Measurements from ENCODE around the gene KLK7. TPM values are rescaled to one million over a fixed set of nuclear protein-coding genes. Genes with fewer than 3 reads are reported as not detected.

Gene KLK7
- total RNA-seq = not detected in 2 replicates

DNA sequence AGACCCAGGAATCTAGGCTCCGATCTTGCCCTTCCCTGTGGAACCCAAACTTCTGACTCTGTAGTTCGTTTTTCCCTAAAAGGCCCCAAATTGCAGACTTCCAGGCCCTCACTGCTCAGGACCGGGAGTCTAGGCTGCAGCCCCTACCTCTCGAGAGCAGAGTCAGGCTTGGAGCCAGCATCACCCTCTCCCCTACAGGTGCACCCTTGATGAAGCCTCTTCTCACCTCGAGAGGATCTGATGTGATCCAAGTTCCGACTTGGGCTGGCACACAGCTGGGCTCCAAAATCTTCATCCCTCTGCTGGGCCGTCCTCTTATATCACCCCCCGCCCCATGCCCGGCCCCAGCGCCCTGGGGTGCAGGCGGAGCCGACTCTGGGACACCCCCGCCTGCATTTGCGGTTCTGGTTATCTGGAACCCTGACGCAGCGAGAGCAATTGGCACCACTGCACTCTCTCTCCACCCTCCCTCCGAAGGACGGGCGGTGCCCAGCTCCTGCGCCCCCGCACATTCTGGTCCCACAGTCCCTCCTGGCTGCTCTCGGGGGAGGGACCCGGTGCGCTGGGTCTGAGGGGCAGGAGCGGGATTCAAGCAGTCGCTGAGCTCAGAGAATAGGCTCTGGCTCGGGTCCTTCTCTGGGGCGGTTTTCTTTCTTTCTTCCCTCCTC, at the start of gene KLK7:
TSS of gene KLK7 (minus strand) at position 293 of the 668 bp plus-strand sequence. CDS start 1,518 bp downstream, outside the sequence.
- no peak for DNase-seq (ENCODE audit: low read depth)
- TF ChIP-seq, protein P1, sequence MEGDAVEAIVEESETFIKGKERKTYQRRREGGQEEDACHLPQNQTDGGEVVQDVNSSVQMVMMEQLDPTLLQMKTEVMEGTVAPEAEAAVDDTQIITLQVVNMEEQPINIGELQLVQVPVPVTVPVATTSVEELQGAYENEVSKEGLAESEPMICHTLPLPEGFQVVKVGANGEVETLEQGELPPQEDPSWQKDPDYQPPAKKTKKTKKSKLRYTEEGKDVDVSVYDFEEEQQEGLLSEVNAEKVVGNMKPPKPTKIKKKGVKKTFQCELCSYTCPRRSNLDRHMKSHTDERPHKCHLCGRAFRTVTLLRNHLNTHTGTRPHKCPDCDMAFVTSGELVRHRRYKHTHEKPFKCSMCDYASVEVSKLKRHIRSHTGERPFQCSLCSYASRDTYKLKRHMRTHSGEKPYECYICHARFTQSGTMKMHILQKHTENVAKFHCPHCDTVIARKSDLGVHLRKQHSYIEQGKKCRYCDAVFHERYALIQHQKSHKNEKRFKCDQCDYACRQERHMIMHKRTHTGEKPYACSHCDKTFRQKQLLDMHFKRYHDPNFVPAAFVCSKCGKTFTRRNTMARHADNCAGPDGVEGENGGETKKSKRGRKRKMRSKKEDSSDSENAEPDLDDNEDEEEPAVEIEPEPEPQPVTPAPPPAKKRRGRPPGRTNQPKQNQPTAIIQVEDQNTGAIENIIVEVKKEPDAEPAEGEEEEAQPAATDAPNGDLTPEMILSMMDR (IDR thresholded peaks at IDR 0.05; ENCODE audit: insufficient read depth, low read depth, low read length) = no peak
- no peak within 1 kb of the TSS for H3K4me3 ChIP-seq (ENCODE audit: low read depth, low read length)

DNA sequence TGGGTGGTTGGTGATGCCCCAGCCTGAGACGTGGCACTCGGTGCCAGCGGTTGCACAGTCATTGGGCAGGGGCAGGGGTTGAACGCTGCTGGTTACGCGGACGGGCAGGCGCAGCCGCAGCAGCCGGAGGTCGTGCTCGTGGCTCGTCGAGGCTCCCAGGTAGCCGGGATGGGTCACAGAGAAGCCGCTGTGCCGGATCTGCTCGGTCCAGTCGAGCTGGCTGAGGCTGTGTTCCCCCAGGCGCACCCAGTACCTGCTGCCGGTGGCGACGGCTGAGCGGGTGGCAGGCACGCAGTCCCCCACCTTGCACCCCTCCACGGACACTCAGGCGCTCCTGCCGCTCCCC, 48.1 kb upstream of the KLK7 start:
- DNase-seq (ENCODE audit: low read depth) = no peak
- no peak overlapping the region for H3K4me3 ChIP-seq (ENCODE audit: low read depth, low read length)
- TF ChIP-seq, protein P1 (IDR thresholded peaks at IDR 0.05; ENCODE audit: insufficient read depth, low read depth, low read length) = no peak

DNA sequence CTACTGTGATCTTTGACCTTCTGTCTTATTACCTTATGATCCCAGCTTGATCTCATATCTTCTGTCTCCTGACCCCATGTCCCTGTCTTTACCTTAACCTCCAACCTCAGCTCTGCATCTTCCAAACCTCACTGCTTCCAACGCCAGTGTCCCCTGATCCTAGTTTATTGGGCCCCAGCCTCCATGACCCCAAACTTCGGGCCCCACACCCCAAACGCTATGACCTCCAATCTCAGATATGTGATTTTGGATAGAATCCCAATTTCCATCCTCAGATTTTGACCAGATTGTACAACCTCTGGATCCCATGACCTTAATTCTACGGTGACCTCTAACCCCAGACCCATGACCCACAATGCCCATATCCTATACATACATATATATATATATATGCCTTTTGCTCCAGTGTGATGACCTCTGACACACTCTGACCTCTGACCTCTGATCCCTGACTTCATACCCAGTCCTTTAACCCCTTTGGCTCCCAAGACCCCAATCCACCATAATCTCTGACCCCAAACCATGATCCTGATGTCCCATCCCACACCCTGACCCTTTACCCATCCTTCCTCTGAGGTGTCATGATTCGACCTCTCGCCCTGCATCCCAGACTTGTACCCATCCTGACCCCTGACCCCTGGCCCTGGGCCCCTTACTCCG, 47.6 kb upstream of the KLK7 start:
- DNase-seq (ENCODE audit: low read depth) = no peak
- no peak overlapping the region for H3K4me3 ChIP-seq (ENCODE audit: low read depth, low read length)
- TF ChIP-seq, protein P1 (IDR thresholded peaks at IDR 0.05; ENCODE audit: insufficient read depth, low read depth, low read length) = no peak

DNA sequence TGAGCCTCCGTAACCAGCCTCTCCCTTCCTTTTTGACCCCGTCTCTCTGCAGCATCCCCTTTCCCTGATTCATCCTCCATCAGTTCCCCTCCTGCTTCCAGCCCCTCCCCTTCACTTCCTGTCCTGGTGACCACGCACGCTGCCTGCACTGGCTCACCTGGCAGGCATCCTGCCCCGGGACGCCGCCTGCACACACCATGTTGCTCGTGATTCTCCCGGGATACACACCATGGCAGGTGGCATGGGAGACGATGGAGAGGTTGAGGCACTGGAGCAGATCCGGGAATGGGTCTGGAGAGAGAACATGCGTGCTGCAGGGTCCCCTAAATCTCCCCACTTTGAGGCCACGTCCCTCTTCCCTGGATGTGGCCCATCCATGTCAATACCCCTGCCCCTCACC, 46.9 kb upstream of the KLK7 start:
- no peak for DNase-seq (ENCODE audit: low read depth)
- no peak overlapping the region for H3K4me3 ChIP-seq (ENCODE audit: low read depth, low read length)
- TF ChIP-seq, protein P1 (IDR thresholded peaks at IDR 0.05; ENCODE audit: insufficient read depth, low read depth, low read length) = no peak

DNA sequence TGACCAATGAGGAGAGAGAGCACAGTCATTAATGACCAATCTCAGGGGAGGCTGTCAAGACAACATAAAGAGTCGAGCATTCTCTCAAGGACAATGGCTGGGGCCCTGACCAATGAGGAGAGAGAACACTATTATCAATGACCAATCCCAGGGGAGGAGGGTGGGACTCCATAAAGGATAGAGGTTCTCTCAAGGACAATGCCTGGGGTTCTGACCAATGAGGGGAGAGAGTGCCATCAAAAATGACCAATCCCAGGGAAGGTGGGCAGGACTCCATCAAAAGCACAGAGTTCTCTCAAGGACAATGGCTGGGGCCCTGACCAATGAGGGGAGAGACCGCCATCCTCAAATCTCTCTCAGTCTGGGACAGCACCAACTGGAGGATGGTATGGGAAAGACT, 46.0 kb upstream of the KLK7 start:
- no peak for DNase-seq (ENCODE audit: low read depth)

DNA sequence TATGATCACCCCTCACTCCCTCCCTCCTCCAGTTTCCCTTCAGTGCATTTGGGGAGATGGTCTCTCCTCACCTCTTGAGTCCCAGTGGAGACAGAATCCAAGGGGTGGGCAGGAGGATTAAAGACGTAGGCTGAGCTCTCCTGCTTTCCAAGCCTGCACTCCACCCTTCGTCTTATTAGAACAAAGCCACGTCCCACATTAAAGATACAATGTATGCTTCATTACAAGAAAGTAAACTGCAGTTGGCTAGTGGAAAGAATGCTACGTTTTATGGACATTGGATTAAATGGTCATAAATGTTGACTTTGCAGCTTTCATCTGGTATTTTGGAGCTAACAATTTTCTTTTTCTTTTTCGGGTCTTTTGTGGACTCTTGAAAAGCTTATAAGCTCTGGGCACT, 44.2 kb upstream of the KLK7 start:
- DNase-seq (ENCODE audit: low read depth) = no peak
- TF ChIP-seq, protein P1 (IDR thresholded peaks at IDR 0.05; ENCODE audit: insufficient read depth, low read depth, low read length) = no peak
- H3K4me3 ChIP-seq (ENCODE audit: low read depth, low read length) = no peak overlapping the region

More for the DNA sequence above, 46.0 kb upstream of the KLK7 start:
- no peak overlapping the region for H3K4me3 ChIP-seq (ENCODE audit: low read depth, low read length)
- TF ChIP-seq, protein P1 (IDR thresholded peaks at IDR 0.05; ENCODE audit: insufficient read depth, low read depth, low read length) = no peak
